Measurements from ENCODE around the gene SHROOM3.
"Not testable (repeated sequence)": the region's sequence is repeated elsewhere in the genome, so short reads cannot be mapped to it uniquely, and the experiment has no call there.

SHROOM3 gene

DNA sequence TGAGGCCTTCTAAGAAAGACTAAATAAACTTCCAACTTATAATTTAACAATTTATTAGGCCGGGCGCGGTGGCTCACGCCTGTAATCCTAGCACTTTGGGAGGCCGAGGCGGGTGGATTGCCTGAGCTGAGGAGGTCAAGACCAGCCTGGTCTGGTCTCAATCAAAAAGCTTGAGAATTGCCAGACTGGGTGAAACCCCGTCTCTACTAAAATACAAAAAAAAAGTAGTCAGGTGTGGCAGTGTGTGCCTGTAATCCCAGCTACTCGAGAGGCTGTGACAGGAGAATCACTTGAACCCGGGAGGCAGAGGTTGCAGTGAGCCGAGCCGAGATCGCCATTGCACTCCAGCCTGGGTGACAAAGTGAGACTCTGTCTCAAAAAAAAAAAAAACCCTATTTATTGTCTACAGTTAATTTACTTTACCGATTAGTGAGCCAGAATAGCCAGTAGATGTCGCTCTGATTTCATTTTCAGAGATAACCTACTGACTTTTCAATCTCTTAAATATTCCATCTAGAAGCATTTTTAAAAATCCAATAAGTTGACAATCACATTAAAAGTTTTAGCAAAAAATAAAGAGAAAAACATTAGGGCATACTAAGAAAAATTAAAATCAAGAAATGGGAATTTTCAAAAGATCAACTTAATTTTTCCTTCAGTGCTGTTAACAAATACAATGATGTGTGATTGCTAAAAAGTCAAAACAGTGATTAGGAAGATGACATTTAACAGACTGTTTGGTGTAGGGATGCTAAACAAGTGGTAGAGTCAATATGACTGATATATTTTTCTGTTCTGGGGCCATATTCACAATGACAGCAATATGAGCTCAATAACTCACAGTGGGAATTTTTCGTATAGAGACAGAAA, 4.3 kb upstream of the SHROOM3 start:
- no peak for ATAC-seq
- Mint-ChIP-seq H3K36me3 (no peaks in the 10 kb centered on the region), H3K27ac (no peak overlapping the region), H3K4me3 (no peak overlapping the region), H3K9me3 (no peaks in the 10 kb centered on the region), H3K27me3 (peaks cover 19% of the 10 kb centered on the region), H3K4me1 (peaks cover 9% of the 10 kb centered on the region)

DNA sequence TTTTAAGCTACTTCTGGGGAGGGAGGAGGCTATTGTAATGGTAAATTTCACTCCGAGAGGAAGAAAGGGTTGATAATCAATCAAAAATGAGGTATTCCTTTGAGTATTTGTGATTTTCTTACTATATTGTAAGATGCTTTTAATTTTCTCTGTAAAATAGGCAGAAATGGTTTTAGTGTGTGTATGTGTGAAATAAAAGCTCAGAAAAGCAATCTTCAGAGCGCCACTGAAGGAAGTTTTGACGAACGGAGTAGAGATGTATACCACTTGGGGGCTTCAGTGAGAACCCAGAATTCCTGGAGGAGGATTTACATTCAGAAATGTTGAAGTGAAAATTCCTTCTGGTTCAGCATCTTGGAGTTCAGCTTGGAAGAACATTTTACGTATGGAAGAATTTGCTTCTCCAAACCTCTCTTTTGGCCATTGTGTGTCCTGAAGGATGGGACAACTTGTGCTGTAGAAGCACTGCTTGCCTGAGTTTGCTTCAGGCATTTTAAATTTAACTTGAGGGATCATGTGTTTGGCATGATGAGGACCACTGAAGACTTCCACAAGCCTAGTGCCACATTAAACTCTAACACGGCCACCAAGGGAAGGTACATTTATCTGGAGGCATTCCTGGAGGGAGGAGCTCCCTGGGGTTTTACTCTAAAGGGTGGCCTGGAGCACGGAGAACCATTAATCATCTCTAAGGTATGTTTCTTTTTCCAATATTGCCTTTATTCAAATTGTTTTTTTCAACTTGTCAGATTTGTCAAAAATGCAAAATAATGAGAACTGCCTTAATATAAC, 695 bp downstream of the SHROOM3 start:
- no peak for ATAC-seq
- H3K4me3 Mint-ChIP-seq, result no peak overlapping the region
- H3K27ac Mint-ChIP-seq, result no peak overlapping the region
- H3K27me3 Mint-ChIP-seq, result peaks cover 26% of the 10 kb centered on the region
- peaks cover 9% of the 10 kb centered on the region for H3K4me1 Mint-ChIP-seq
- peaks cover 3% of the 10 kb centered on the region for H3K9me3 Mint-ChIP-seq
- H3K36me3 Mint-ChIP-seq, result no peaks in the 10 kb centered on the region

DNA sequence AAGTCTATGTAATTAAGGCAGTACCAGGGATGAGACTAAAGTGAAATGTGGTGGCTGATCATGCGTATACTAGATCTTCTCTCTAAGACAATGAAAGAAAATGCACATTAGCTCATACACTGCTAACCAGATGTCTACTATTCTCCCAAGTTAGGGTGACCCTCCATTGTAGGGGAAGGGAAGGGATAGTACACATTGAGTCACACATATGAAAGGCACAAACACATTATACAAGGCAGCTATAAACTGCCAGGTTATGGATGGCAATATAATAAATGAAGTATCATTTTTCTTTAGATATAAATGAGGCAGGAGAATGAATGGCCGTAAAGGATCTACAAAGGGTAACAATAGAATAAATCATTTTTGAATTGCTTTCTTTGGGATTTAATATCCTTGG, 4.5 kb downstream of the SHROOM3 start:
- ATAC-seq, result no peak
- Mint-ChIP-seq H3K27ac (no peak overlapping the region), H3K27me3 (peaks cover 36% of the 10 kb centered on the region), H3K9me3 (peaks cover 3% of the 10 kb centered on the region), H3K36me3 (no peaks in the 10 kb centered on the region), H3K4me3 (no peak overlapping the region), H3K4me1 (peaks cover 9% of the 10 kb centered on the region)

GRCh38 chr4:76441881-76442280, 6.9 kb downstream of the SHROOM3 start:
- Mint-ChIP-seq H3K36me3 (no peaks in the 10 kb centered on the region), H3K27ac (no peak overlapping the region), H3K9me3 (peaks cover 3% of the 10 kb centered on the region), H3K4me3 (no peak overlapping the region), H3K4me1 (no peaks in the 10 kb centered on the region), H3K27me3 (peaks cover 34% of the 10 kb centered on the region)
- ATAC-seq, result no peak

- ATAC-seq, result no peak
These were observed 7.8 kb downstream of the SHROOM3 start for GRCh38 chr4:76442807-76443206.

DNA sequence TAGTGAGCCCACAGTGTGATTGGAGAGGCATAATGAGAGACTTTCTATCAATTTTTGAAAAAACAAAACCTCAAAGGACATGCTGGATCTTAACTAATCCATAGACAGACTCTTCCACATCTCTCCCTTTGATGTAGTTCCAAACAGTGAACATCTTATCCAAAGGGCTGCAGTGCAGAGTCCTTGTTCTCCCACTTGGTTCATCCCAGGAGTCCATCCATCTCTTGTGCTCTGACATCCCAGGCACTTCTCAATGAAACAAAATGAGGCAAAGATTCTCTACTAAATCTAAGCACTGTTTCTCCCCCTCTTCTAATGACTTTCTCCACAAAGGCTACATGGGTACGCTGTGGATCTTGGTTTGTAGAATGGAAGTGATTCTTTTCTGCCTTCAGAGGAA, 8.3 kb downstream of the SHROOM3 start:
- no peak for ATAC-seq
- Mint-ChIP-seq H3K9me3 (peaks cover 2% of the 10 kb centered on the region), H3K4me1 (no peaks in the 10 kb centered on the region), H3K4me3 (no peak overlapping the region), H3K27me3 (peaks cover 31% of the 10 kb centered on the region), H3K27ac (no peak overlapping the region), H3K36me3 (no peaks in the 10 kb centered on the region)

More at GRCh38 chr4:76442807-76443206, 7.8 kb downstream of the SHROOM3 start:
- Mint-ChIP-seq H3K27me3 (peaks cover 34% of the 10 kb centered on the region), H3K4me1 (no peaks in the 10 kb centered on the region), H3K36me3 (no peaks in the 10 kb centered on the region), H3K4me3 (no peak overlapping the region), H3K27ac (no peak overlapping the region), H3K9me3 (peaks cover 3% of the 10 kb centered on the region)

DNA sequence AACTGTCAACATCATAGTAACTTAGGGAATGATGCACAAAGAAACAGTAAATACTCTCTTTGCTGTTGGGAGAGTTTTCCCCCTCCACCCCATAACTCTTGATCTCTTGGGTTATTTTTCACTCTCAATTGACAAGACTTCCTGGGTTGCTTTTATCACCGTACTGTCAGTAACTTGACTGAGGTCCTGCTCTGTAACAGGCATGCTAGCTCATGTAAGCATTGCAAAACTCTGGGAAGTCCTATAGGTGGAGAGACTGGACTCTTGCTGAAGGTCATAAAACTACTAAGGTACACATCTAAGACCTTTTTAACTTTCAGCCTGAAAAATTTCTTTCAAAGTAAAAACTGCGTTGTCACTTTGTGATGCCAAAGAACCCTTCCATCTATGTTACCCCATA, 10.9 kb downstream of the SHROOM3 start:
- Mint-ChIP-seq H3K9me3 (no peaks in the 10 kb centered on the region), H3K4me3 (no peak overlapping the region), H3K4me1 (no peaks in the 10 kb centered on the region), H3K27ac (no peak overlapping the region), H3K36me3 (no peaks in the 10 kb centered on the region), H3K27me3 (peaks cover 18% of the 10 kb centered on the region)
- ATAC-seq, result no peak

DNA sequence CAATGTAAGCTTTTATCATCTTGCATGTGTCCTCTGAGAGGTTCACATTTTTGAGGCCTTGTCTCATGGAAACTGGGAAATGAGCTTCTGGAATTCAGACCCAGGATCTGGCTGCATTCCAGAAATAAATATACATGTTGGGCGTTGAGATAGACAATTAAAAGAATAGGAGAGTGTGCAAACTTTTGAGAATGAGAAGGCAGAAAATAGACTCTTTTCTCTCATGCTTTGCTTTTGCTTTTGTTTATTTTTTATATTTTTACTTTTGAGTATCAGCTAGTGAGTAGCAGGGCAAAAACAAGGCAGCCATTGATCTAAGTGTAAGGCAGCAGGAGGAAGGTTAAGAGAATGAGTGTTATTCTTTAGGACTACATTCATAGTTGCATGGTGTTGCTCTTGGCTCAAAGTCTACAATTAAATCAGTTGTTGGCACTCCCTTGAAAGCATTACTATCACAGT, 12.4 kb downstream of the SHROOM3 start:
- peaks cover 8% of the 10 kb centered on the region for H3K27me3 Mint-ChIP-seq
- no peaks in the 10 kb centered on the region for H3K9me3 Mint-ChIP-seq
- no peak overlapping the region for H3K4me3 Mint-ChIP-seq
- H3K4me1 Mint-ChIP-seq, result no peaks in the 10 kb centered on the region
- no peak for ATAC-seq
- no peaks in the 10 kb centered on the region for H3K36me3 Mint-ChIP-seq
- no peak overlapping the region for H3K27ac Mint-ChIP-seq

DNA sequence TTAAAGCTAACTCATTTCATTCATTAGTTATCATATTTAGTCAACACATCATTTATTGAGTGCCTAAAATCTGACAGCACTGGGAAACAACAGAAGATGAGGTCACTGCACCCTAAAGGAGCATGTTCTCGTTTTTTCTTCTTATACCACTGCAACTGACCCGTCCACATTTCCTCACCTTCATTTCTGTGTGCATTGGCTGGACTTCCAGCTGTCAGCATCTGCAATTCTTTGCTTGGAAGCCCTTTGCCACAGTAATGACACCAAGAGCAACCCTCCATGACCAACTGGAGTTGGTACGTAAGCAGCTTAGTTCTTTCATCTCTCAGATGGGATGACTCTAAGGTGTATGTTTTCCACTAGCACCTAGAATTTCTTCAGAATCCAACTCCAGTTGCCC, 13.2 kb downstream of the SHROOM3 start:
- H3K9me3 Mint-ChIP-seq, result no peaks in the 10 kb centered on the region
- H3K36me3 Mint-ChIP-seq, result no peaks in the 10 kb centered on the region
- no peak overlapping the region for H3K27ac Mint-ChIP-seq
- H3K4me3 Mint-ChIP-seq, result no peak overlapping the region
- no peak for ATAC-seq
- no peaks in the 10 kb centered on the region for H3K4me1 Mint-ChIP-seq
- H3K27me3 Mint-ChIP-seq, result peaks cover 10% of the 10 kb centered on the region

- Mint-ChIP-seq H3K36me3 (no peaks in the 10 kb centered on the region), H3K27ac (no peak overlapping the region), H3K4me3 (no peak overlapping the region), H3K27me3 (peaks cover 17% of the 10 kb centered on the region), H3K4me1 (no peaks in the 10 kb centered on the region), H3K9me3 (no peaks in the 10 kb centered on the region)
- ATAC-seq, result no peak
These were observed 14.3 kb downstream of the SHROOM3 start for GRCh38 chr4:76449362-76449767.

DNA sequence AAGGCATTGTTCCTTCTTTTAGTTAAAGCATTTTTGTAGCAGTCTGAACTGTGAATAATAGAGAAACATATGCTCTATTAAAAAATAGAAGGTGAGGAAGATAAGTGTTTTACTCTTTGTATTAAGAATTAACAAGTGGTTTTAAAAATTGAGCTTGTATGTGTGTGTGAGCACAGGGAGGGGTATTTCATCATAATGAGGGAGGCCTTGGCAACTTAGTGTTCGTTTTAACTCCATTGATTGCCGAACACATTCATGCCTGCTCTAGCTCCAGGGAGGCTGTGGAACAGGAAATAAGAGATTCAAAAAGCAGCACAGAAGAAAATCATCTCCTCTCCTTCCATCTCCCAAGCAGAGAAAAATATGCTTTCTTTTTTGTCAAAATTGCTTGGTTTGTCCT, 14.8 kb downstream of the SHROOM3 start:
- Mint-ChIP-seq H3K36me3 (no peaks in the 10 kb centered on the region), H3K4me1 (no peaks in the 10 kb centered on the region), H3K27me3 (peaks cover 17% of the 10 kb centered on the region)

GRCh38 chr4:76453232-76453631, 18.2 kb downstream of the SHROOM3 start:
- no peak for ATAC-seq
- Mint-ChIP-seq H3K4me3 (no peak overlapping the region), H3K27ac (no peak overlapping the region), H3K36me3 (no peaks in the 10 kb centered on the region), H3K4me1 (no peaks in the 10 kb centered on the region), H3K27me3 (peaks cover 17% of the 10 kb centered on the region), H3K9me3 (no peaks in the 10 kb centered on the region)

More for the DNA sequence above, 14.8 kb downstream of the SHROOM3 start:
- Mint-ChIP-seq H3K27ac (no peak overlapping the region), H3K4me3 (no peak overlapping the region), H3K9me3 (no peaks in the 10 kb centered on the region)
- no peak for ATAC-seq

DNA sequence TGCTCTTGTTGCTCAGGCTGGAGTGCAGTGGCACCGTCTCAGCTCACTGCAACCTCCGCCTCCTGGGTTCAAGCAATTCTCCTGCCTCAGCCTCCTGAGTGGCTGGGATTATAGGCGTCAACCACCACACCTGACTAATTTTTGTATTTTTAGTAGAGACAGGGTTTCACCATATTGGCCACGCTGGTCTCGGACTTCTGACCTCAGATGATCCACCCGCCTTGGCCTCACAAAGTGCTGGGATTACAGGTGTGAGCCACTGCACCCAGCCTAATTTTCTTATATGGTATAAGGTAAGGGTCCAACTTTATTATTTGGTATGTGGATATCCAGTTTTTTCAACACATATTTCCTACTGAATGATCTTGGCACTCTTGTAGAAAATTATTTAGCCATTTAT, 19.0 kb downstream of the SHROOM3 start:
- H3K27ac Mint-ChIP-seq, H3K9me3 Mint-ChIP-seq, H3K36me3 Mint-ChIP-seq, H3K4me1 Mint-ChIP-seq, ATAC-seq, H3K4me3 Mint-ChIP-seq: not testable (repeated sequence)
- H3K27me3 Mint-ChIP-seq, result peaks cover 24% of the 10 kb centered on the region

DNA sequence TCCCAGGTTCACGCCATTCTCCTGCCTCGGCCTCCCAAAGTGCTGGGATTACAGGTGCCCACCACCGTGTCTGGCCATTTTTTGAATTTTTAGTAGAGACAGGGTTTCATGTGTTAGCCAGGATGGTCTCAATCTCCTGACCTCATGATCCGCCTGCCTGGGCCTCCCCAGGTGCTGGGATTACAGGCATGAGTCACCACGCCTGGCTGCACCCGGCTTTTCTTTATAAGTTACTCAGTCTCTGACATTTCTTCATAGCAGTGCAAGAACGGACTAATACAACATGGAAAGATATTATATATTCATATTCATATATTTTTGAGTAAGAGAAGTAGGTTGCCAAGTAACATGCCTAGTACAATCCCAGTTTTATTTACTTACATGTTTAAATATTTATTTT, 22.9 kb downstream of the SHROOM3 start:
- no peak overlapping the region for H3K4me3 Mint-ChIP-seq
- no peaks in the 10 kb centered on the region for H3K4me1 Mint-ChIP-seq
- H3K27ac Mint-ChIP-seq, result no peak overlapping the region
- peaks cover 24% of the 10 kb centered on the region for H3K27me3 Mint-ChIP-seq
- ATAC-seq, result no peak
- no peaks in the 10 kb centered on the region for H3K36me3 Mint-ChIP-seq
- H3K9me3 Mint-ChIP-seq, result peaks cover 5% of the 10 kb centered on the region

DNA sequence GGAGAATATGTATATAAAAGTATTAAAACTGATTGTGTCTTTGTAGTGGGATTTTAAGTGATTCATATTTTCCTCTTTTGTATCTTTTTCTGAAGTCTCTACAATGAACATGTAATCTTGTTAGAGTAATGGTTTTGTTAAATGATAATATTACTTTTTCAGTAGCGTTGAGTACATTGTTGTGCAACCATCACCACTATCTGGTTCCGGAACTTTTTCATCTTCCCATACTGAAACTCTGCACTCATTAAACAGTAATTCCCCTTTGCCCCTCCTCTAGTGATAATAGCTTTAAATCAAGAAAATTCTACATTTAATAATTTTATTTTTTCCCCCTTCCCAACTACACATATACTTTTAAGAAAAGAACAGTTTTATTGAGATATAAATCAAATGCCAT, 23.3 kb downstream of the SHROOM3 start:
- Mint-ChIP-seq H3K4me3 (no peak overlapping the region), H3K9me3 (peaks cover 7% of the 10 kb centered on the region), H3K27ac (no peak overlapping the region), H3K27me3 (peaks cover 22% of the 10 kb centered on the region), H3K4me1 (no peaks in the 10 kb centered on the region), H3K36me3 (no peaks in the 10 kb centered on the region)
- ATAC-seq, result no peak

DNA sequence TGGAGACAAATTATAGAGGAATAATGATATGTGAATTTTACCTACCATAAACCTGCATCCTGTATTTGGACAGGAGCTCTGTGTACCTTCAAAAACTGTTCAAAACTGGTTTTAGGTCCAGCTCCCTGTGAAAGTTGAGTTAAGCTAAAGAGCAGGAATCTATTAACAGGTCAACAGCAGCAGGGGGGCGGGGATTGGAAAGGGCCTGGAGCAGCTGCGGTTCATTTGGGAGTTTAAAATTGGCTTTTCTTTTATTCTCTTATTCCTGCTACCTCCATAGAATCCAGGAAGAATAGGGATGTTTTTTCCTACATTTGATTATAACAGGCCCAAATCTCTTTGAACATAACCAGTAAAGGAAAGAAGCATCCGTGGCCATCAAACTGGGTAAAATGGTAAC, 23.8 kb downstream of the SHROOM3 start:
- H3K4me1 Mint-ChIP-seq, result no peaks in the 10 kb centered on the region
- peaks cover 7% of the 10 kb centered on the region for H3K9me3 Mint-ChIP-seq
- no peak overlapping the region for H3K27ac Mint-ChIP-seq
- no peaks in the 10 kb centered on the region for H3K36me3 Mint-ChIP-seq
- H3K27me3 Mint-ChIP-seq, result peaks cover 17% of the 10 kb centered on the region
- ATAC-seq, result no peak
- no peak overlapping the region for H3K4me3 Mint-ChIP-seq

Data from stimulated activated memory B cell treated with anti-CD40 and anti-IgM and Interleukin-4, amounts not matched to agents 10 μg/mL and 1 μg/mL and 100 μg/mL, for 72 hours (primary cell).